Stimulated activated CD4-positive, alpha-beta T cell treated with anti-CD3 and anti-CD28 coated beads, Interleukin-1b, Interleukin-23, amount 100 ng/mL, for 1 hour (primary cell): Measurements from ENCODE around the gene C9orf85.
"Not testable (repeated sequence)": the region's sequence is repeated elsewhere in the genome, so short reads cannot be mapped to it uniquely, and the experiment has no call there.

Source experiments
- DNase-seq, 2 donors: peaks; one replicate each; pipeline ENCODE4 v3.0.0-alpha.2; 2020; ENCODE audit warnings: low read depth in 2 of 2

C9orf85 gene

GRCh38 chr9:71911061-71911907 lies at the start of gene C9orf85, which contains the start of gene ABHD17B:
Gene C9orf85, plus strand, starts transcription at chr9:71911639. Its CDS starts 96 bp downstream, at chr9:71911735.
Gene ABHD17B, minus strand, starts transcription at chr9:71911193. Its CDS starts 36,113 bp downstream, at chr9:71875080.
- DNase-seq, result peak; percentile 86 to 88

DNA sequence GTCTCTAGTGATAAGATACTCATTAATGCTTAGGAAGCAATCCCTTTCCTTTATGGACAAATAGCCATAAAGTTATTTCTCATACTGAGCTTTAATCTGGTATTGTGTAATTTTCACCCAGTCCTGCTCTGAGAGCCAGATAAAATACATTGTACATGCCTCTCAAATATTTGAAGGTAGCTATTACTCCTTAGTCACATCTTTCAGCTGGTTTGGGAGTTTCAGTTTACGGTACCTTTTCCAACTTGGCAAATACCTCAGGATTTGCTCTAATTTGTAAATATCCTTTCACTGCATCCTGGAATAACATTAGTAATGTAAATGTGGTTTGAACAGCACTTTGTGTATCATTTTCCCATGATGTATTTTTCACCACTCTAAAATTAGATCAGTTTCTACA lies 47.8 kb upstream of the C9orf85 start:
- DNase-seq, result no peak

GRCh38 chr9:71875345-71875744 lies 36.1 kb upstream of the C9orf85 start:
- no peak for DNase-seq

DNA sequence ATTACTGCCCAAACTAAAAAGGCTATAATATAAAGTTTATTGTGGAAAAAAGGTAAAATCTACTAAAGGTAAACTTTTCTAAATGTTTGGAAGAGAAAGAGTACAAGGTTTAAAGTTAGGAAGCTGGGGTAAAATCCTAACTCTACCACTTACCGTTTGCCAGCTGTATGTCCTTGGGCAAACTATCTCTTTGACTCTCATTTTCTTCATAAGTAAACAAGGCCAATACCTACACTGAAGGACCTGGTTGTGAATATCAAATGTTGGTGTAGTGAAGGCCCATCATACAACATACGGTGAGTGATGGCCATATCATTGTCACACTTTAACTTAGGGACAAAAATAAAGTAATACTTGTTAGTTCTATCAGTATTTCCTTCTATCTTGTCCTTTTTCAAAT lies 35.3 kb upstream of the C9orf85 start:
- DNase-seq, result no peak

- DNase-seq, result no peak
Measured at GRCh38 chr9:71876829-71877228, 34.6 kb upstream of the C9orf85 start.

DNA sequence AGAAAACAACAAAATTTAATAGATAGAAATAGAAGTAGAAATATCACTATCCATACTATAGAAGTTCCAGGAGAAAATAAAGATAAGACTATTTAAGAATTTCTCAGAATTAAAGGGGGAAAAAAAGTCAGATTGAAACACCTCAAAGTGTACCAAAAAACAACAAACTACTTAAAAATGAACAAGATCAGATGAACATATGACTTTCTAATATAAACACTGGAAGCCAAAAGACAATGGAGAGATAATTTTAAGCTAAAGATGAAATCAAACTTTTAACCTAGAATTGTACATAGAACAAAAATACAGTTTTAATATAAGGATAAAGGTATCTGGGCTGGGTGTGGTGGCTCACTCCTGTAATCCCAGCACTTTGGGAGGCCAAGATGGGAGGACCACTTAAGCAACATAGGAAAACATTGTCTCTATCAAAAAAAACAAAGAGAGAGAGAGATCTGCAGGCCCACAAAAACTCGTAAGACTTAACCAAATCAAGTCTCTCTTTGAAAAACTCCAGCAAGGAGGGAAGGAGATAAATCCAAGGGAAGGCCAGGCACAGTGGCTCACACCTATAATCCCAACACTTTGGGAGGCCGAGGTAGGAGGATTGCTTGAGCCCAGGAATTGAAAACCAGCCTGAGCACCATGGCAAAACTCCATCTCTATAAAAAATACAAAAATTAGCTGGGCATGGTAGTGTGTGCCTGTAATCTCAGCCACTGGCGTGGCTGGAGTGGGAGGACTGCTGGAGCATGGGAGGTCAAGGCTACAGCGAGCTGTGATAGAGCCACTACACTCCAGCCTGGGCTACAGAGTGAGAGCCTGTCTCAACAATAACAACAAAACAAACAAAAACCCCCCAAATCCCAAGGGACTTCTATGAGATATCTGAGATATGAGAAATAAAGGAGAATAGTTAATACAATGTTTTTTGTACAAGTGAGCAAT lies 32.8 kb upstream of the C9orf85 start:
- no peak for DNase-seq

GRCh38 chr9:71879644-71880174 lies 31.7 kb upstream of the C9orf85 start:
- DNase-seq, result no peak

- no peak for DNase-seq
Measured at GRCh38 chr9:71884005-71884404, 27.4 kb upstream of the C9orf85 start.

GRCh38 chr9:71885467-71885866 lies 26.0 kb upstream of the C9orf85 start:
- DNase-seq, result no peak

- no peak for DNase-seq
Measured at GRCh38 chr9:71886015-71886414, 25.4 kb upstream of the C9orf85 start.

DNA sequence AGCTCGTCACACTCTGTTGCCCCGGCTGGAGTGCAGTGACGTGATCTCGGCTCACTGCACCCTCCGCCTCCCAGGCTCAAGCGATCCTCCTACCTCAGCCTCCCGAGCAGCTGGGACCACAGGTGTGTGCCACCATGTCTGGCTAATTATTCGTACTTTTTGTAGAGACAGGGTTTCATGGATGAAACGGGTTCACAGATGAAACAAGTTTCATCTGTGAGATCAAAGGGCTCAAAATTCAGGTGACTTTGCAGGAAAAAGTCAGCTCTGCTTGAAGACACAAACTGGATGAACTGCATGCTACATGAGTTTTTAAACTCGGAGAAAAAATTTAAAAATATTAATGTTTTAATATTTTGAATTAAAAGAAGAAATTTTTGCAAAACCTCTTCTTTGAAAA lies 24.9 kb upstream of the C9orf85 start:
- DNase-seq, result no peak

GRCh38 chr9:71887362-71887761 lies 24.1 kb upstream of the C9orf85 start:
- no peak for DNase-seq

DNA sequence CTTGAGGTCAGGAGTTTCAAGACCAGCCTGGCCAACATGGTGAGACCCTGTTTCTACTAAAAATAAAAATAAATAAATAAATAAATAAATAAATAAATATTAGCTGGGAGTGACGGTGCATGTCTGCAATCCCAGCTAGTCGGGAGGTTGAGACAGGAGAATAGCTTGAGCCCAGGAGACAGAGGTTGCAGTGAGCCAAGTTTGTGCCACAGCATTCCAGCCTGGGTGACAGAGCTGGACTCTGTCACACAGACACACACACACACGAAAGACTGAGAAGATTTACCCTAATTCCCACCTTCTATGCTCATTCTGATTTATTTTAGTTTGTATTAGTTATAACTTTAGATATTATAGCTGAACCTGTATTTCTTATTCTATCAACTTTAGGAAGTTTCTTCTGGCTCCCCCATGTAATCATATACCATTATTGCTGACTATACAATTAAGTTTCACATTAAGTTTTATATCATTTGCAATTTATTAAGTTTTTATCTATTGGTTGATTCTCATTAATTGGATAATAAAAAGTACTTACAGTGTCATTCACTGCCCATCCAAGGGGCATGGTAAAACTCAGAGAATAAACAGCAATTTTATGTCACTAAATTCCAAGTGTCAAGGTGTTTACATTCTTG lies 21.3 kb upstream of the C9orf85 start:
- DNase-seq, result no peak

- no peak for DNase-seq
Measured at GRCh38 chr9:71891557-71892189, 19.8 kb upstream of the C9orf85 start.

GRCh38 chr9:71895117-71895516 lies 16.3 kb upstream of the C9orf85 start:
- no peak for DNase-seq

GRCh38 chr9:71895955-71896354 lies 15.5 kb upstream of the C9orf85 start:
- DNase-seq, result no peak

GRCh38 chr9:71896761-71897160 lies 14.7 kb upstream of the C9orf85 start:
- no peak for DNase-seq

DNA sequence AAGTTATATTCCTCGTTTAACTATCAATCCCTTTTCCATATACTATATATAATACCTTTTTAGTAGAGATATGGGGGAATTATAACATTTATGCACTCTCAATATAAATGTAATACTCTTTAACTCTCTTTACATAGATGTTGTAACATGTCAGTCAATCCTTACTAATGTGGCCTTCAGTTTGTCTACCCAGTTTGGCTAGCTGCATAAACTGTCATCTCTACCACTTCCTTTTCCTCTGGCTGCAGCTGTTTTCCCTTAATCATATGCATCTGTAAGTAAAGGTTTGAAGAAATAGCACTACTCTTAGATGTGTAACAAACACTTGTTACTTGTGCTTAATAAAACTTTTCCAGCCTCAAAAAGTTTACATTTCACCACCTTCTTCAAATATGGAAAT lies 13.9 kb upstream of the C9orf85 start:
- no peak for DNase-seq

- not testable (repeated sequence) for DNase-seq
Measured at GRCh38 chr9:71898756-71899155, 12.7 kb upstream of the C9orf85 start.

- no peak for DNase-seq
Measured at GRCh38 chr9:71901695-71902597, 9.5 kb upstream of the C9orf85 start.
